MM.1S (cell line): Measurements from ENCODE around the gene PPP4C.
A peak's percentile ranks its signal among the peaks of the same experiment; 100 is the strongest.

Experiments used
- DNase-seq: peaks from one replicate; pipeline ENCODE4 v3.0.0-alpha.2; 2015
- H2AFZ ChIP-seq: fragments of 300-600 bp; sonication (generic); 2 replicates; pipeline ENCODE4 v1.6.0; 2016; ENCODE audit warnings: antibody characterized with exemption, low read length
- H3F3A ChIP-seq: fragments of 300-600 bp; sonication (generic); 2 replicates; pipeline ENCODE4 v1.6.1; 2016; ENCODE audit warnings: mild to moderate bottlenecking, antibody characterized with exemption, low read length, moderate library complexity, mixed read lengths; ENCODE audit not compliant: insufficient read depth
- H3K27ac ChIP-seq: fragments of 300-600 bp; sonication (generic); 2 replicates; pipeline ENCODE4 v1.5.1; 2016; ENCODE audit warnings: mild to moderate bottlenecking, low read length
- H3K27me3 ChIP-seq: fragments of 300-600 bp; sonication (generic); replicated peaks from 2 replicates; pipeline ENCODE4 v1.6.0; 2016; ENCODE audit warnings: low read length; ENCODE audit not compliant: insufficient read depth
- H3K36me3 ChIP-seq: fragments of 300-600 bp; sonication (generic); replicated peaks from 2 replicates; pipeline ENCODE4 v1.6.1; 2016; ENCODE audit warnings: mild to moderate bottlenecking, low read length, mixed read lengths; ENCODE audit not compliant: insufficient read depth
- H3K4me1 ChIP-seq: fragments of 300-600 bp; sonication (generic); 2 replicates; pipeline ENCODE4 v1.6.1; 2016; ENCODE audit warnings: low read length, mixed read lengths
- H3K4me2 ChIP-seq: fragments of 300-600 bp; sonication (generic); 2 replicates; pipeline ENCODE4 v1.6.0; 2016; ENCODE audit warnings: low read depth, low read length
- H3K4me3 ChIP-seq: fragments of 300-600 bp; sonication (generic); 2 replicates; pipeline ENCODE4 v1.5.1; 2016; ENCODE audit warnings: low read length, mixed read lengths
- H3K79me2 ChIP-seq: fragments of 300-600 bp; sonication (generic); 2 replicates; pipeline ENCODE4 v1.6.1; 2016; ENCODE audit warnings: mixed run types, low read length, mixed read lengths
- H3K9ac ChIP-seq: fragments of 300-600 bp; sonication (generic); 2 replicates; pipeline ENCODE4 v1.6.1; 2016; ENCODE audit warnings: low read length, mixed read lengths
- H3K9me2 ChIP-seq: fragments of 300-600 bp; sonication (generic); replicated peaks from 2 replicates; pipeline ENCODE4 v1.6.1; 2016; ENCODE audit warnings: mild to moderate bottlenecking, low read length, mixed read lengths; ENCODE audit not compliant: insufficient read depth
- H3K9me3 ChIP-seq: fragments of 300-600 bp; sonication (generic); replicated peaks from 2 replicates; pipeline ENCODE4 v1.6.1; 2016; ENCODE audit warnings: mild to moderate bottlenecking, low read length, mixed read lengths; ENCODE audit not compliant: insufficient read depth
- H4K20me1 ChIP-seq: fragments of 300-600 bp; sonication (generic); 2 replicates; pipeline ENCODE4 v1.6.1; 2016; ENCODE audit warnings: mild to moderate bottlenecking, low read length, moderate library complexity, mixed read lengths; ENCODE audit not compliant: insufficient read depth
- EZH2 ChIP-seq: fragments of 300-600 bp; sonication (generic); optimal IDR thresholded peaks from 2 replicates; pipeline ENCODE3; 2017; ENCODE audit warnings: low read depth, mild to moderate bottlenecking, antibody characterized with exemption, low read length, mixed read lengths
- EZH2phosphoT487 ChIP-seq: fragments of 300-600 bp; sonication (generic); IDR thresholded peaks from 2 replicates; pipeline ENCODE4 v1.6.1; 2018; ENCODE audit warnings: antibody characterized with exemption, low read length
- TF ChIP-seq, protein P1 (sequence below): fragments of 300-600 bp; sonication (generic); IDR thresholded peaks from 2 replicates; pipeline ENCODE4 v1.5.1; 2016; ENCODE audit warnings: antibody characterized with exemption, low read length, mixed read lengths

The PPP4C gene

GRCh38 chr16:30065102-30065942 is 10.5 kb upstream of the PPP4C start, which contains the start of gene ALDOA:
ALDOA (plus strand) TSS chr16:30065760; CDS start chr16:30066898, 1,138 bp downstream.
- no peaks in the 10 kb centered on the region for H3K27me3 ChIP-seq
- H3K9me2 ChIP-seq = no peaks in the 10 kb centered on the region
- H2AFZ ChIP-seq = peak within 1 kb of the TSS; percentile 82
- H3K4me2 ChIP-seq = peak within 1 kb of the TSS; percentile 94
- peak within 1 kb of the TSS; percentile 94 for H3K9ac ChIP-seq
- peaks cover 18% of the 10 kb centered on the region for H4K20me1 ChIP-seq
- no peaks in the 10 kb centered on the region for H3K9me3 ChIP-seq
- TF ChIP-seq, protein P1, sequence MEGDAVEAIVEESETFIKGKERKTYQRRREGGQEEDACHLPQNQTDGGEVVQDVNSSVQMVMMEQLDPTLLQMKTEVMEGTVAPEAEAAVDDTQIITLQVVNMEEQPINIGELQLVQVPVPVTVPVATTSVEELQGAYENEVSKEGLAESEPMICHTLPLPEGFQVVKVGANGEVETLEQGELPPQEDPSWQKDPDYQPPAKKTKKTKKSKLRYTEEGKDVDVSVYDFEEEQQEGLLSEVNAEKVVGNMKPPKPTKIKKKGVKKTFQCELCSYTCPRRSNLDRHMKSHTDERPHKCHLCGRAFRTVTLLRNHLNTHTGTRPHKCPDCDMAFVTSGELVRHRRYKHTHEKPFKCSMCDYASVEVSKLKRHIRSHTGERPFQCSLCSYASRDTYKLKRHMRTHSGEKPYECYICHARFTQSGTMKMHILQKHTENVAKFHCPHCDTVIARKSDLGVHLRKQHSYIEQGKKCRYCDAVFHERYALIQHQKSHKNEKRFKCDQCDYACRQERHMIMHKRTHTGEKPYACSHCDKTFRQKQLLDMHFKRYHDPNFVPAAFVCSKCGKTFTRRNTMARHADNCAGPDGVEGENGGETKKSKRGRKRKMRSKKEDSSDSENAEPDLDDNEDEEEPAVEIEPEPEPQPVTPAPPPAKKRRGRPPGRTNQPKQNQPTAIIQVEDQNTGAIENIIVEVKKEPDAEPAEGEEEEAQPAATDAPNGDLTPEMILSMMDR = no peak
- TF ChIP-seq EZH2 = no peak
- no peak for TF ChIP-seq EZH2phosphoT487
- peak; percentile 97 for DNase-seq
- peaks cover 32% of the 10 kb centered on the region for H3F3A ChIP-seq
- H3K4me3 ChIP-seq = peak within 1 kb of the TSS; percentile 92
- H3K4me1 ChIP-seq = peaks cover 22% of the 10 kb centered on the region
- H3K36me3 ChIP-seq = peaks cover 22% of the 10 kb centered on the region
- peak within 1 kb of the TSS; percentile 95 for H3K27ac ChIP-seq
- peaks cover 62% of the 10 kb centered on the region for H3K79me2 ChIP-seq

DNA sequence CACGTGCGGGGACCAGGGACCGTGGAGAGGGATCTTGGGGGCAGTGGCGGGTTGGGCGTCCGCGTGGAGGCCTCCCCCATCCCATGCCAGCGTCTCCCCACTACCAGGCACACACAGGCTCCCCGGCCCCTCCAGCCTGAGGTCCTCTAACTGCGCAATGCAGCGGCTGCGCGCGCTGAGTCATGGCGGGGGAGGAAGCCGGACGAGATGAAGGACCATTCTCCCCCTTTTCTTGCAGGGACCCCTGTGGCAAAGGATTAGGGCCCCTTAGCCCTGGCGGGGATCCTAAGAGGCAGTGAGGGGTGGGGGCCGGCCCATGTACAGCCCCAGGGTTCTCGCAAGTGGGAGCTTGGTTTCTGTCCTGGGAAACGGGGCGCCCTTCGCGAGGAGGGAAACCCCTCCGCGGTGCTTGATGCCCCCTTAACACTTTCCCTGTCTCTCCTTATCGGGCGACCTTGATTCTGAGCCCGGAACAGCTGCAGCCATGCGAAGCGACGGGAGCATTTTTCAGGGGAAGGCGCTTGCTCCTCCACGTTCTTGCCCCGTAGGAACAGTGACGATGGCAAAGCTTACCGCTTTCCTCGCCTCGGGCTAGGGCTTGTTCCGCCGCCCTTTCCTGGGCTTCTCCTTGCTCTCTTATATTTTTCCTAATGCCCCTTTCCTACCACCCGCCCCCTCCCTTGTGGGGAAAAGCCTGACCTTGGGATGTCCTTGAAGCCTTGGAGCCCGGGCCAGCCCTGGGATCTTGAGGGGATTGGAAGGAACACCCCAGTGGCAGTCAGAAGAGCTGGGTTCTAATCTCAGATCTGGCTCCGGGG is 9.6 kb upstream of the PPP4C start:
- Histone ChIP-seq H3K4me3 (peak overlapping the region; percentile 92), H3K27me3 (no peaks in the 10 kb centered on the region), H3K4me1 (peaks cover 22% of the 10 kb centered on the region), H3K9ac (peak overlapping the region; percentile 94), H3F3A (peaks cover 40% of the 10 kb centered on the region), H3K36me3 (peaks cover 22% of the 10 kb centered on the region), H4K20me1 (peaks cover 18% of the 10 kb centered on the region), H3K9me3 (no peaks in the 10 kb centered on the region), H3K4me2 (peak overlapping the region; percentile 94), H3K27ac (peak overlapping the region; percentile 95; the same call in 1 of the 2 replicates), H3K79me2 (peaks cover 65% of the 10 kb centered on the region), H3K9me2 (no peaks in the 10 kb centered on the region), H2AFZ (no peak overlapping the region)
- no peak for DNase-seq
- TF ChIP-seq EZH2 (no peak), EZH2phosphoT487 (no peak)
- TF ChIP-seq, protein P1 = no peak

GRCh38 chr16:30066761-30067583 is 8.8 kb upstream of the PPP4C start:
- H3K79me2 ChIP-seq = peaks cover 65% of the 10 kb centered on the region
- H4K20me1 ChIP-seq = peaks cover 18% of the 10 kb centered on the region
- H3K27ac ChIP-seq = peak overlapping the region; percentile 95; the same call in 1 of the 2 replicates
- peak overlapping the region; percentile 94 for H3K9ac ChIP-seq
- no peaks in the 10 kb centered on the region for H3K9me3 ChIP-seq
- no peak for DNase-seq
- H3K9me2 ChIP-seq = no peaks in the 10 kb centered on the region
- H3K36me3 ChIP-seq = peaks cover 22% of the 10 kb centered on the region
- H2AFZ ChIP-seq = no peak overlapping the region
- peak overlapping the region; percentile 92 for H3K4me3 ChIP-seq
- TF ChIP-seq EZH2 (no peak), EZH2phosphoT487 (no peak)
- TF ChIP-seq, protein P1 = no peak
- H3K4me2 ChIP-seq = peak overlapping the region; percentile 94
- H3K4me1 ChIP-seq = peaks cover 22% of the 10 kb centered on the region
- no peaks in the 10 kb centered on the region for H3K27me3 ChIP-seq
- H3F3A ChIP-seq = peaks cover 48% of the 10 kb centered on the region
